GM12878 (cell line): Measurements from ENCODE around the gene LPGAT1. TPM values are rescaled to one million over a fixed set of nuclear protein-coding genes. Genes with fewer than 3 reads are reported as not detected.

Source experiments
- CEBPB ChIP-seq, 2 experiments: fragments of 150-350 bp in 1 of 2; IDR thresholded peaks; 2 replicates each; pipeline ENCODE4 v1.6.1; 2012 to 2014; ENCODE audit warnings: low read depth in 2 of 2, low read length in 2 of 2, borderline replicate concordance in 1 of 2, inconsistent platforms in 1 of 2
- CHD1 ChIP-seq: IDR thresholded peaks from 2 replicates; pipeline ENCODE4 v1.6.1; 2012; ENCODE audit warnings: low read depth, low read length, improper control_type of control experiment
- CHD2 ChIP-seq: IDR thresholded peaks from 2 replicates; pipeline ENCODE4 v1.6.1; 2011; ENCODE audit warnings: low read depth, low read length, improper control_type of control experiment, borderline replicate concordance
- CHD4 ChIP-seq: fragments of 200-600 bp; sonication (generic); IDR thresholded peaks from 2 replicates; pipeline ENCODE4 v1.6.1; 2016; ENCODE audit warnings: mild to moderate bottlenecking
- DPF2 ChIP-seq: fragments of 450-650 bp; IDR thresholded peaks from 2 replicates; pipeline ENCODE4 v1.6.1; 2017; ENCODE audit warnings: mild to moderate bottlenecking
- ESRRA ChIP-seq: IDR thresholded peaks from 2 replicates; pipeline ENCODE4 v1.6.1; 2012; ENCODE audit warnings: mild to moderate bottlenecking, low read length, improper control_type of control experiment
- FOXM1 ChIP-seq: IDR thresholded peaks from 2 replicates; pipeline ENCODE4 v1.6.1; 2012; ENCODE audit warnings: low read depth, mild to moderate bottlenecking, inconsistent platforms, low read length, moderate library complexity
- KDM1A ChIP-seq: fragments of 200-600 bp; sonication (generic); IDR thresholded peaks from 2 replicates; pipeline ENCODE4 v1.6.1; 2016; ENCODE audit warnings: borderline replicate concordance
- RAD21 ChIP-seq: IDR thresholded peaks from 2 replicates; pipeline ENCODE4 v1.6.1; 2011; ENCODE audit warnings: mild to moderate bottlenecking, low read depth, low read length, moderate library complexity; ENCODE audit not compliant: insufficient read depth
- SUZ12 ChIP-seq: fragments of 200-600 bp; sonication (generic); IDR thresholded peaks from one replicate; pipeline ENCODE4 v1.6.1; 2018; ENCODE audit warnings: antibody characterized with exemption, mild to moderate bottlenecking; ENCODE audit not compliant: unreplicated experiment
- polyA plus RNA-seq, 11 experiments: library from polyadenylated mRNA; depleted of rRNA in 4 of 11; unstranded in 6 of 11; stranded (reverse) in 5 of 11; fragments of >200 nt; fragmentation: Nextera tagmentation in 4 of 11; fragmentation: Illumina TruSeq in 1 of 11; extraction: Ambion mirVana in 4 of 11; extraction: Trizol in 1 of 11; gene quantifications; 1 replicate in 1 of 11; 2 replicates in 10 of 11; pipeline versions ENCODE4 v1.2.1 to v1.2.3, GENCODE V29; 2011 to 2016; ENCODE audit warnings: inconsistent platforms in 2 of 11, missing spikeins in 2 of 11, low read depth in 1 of 11
- total RNA-seq, 4 experiments: library from RNA; depleted of rRNA in 3 of 4; stranded (reverse); fragments of >200 nt in 3 of 4; fragmentation: Illumina TruSeq in 1 of 4; extraction: Trizol in 1 of 4; gene quantifications; 2 replicates each; pipeline versions ENCODE4 v1.2.1 to v1.2.3, GENCODE V29; 2013 to 2021
- TF ChIP-seq, protein P1 (sequence below): fragments of 450-650 bp; IDR thresholded peaks from 2 replicates; pipeline ENCODE4 v1.6.1; 2018; ENCODE audit warnings: mild to moderate bottlenecking, low read depth, moderate library complexity; ENCODE audit not compliant: partially characterized antibody

The LPGAT1 gene
- total and polyA plus RNA-seq, 10 of the 15 experiments (the other 5 are each of a cell fraction or from before 2014, with no cell fraction given) = 5.8 to 40.6 (median 19.2) TPM

DNA sequence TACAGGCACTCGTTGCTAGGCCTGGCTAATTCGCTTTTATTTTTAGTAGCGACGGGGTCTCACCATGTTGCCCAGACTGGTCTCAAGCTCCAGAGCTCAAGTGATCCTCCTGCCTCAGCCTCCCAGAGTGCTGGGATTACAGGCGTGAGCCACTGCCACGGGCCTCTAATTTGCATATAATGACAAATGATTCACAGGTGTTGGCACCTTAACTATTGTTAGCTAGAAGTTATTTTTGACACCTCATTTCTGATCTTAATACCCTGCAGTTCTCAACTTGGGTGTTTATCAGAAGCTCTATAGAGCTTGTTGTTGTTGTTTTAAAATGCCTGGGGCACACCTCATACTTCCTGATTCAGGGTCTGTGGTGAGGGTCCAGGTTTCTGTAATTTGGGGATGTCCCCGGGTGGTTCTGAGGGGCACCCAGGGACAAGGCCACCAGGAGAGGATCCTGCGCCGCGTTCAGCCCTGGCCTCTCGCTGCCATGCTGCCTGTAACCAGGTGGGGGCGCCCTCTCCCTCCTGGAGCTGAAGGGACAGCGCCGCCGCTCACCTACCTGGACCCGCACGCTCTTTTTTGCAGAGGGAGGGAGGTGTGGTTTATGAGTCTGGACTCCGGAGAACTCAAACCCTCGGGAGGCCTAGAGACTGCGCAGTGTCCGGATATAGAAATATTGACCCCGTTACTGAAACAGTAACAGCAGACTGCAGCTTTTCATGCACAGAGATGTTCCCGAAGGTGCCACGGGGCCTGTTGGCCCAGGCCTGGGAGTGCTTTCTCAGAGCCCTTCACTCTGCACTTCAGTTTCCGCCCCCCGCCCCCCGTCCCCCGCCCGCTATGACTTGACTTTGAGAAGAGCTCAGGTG lies 132.2 kb downstream of the LPGAT1 start (continued):
- TF ChIP-seq CEBPB (IDR thresholded peaks at IDR 0.05; ENCODE audit: borderline replicate concordance in 1 of 2, low read depth in 2 of 2, low read length in 2 of 2) (no peak), FOXM1 (no peak), CHD4 (no peak), CHD2 (peak; percentile 28), ESRRA (no peak), KDM1A (no peak), CHD1 (no peak), SUZ12 (no peak), RAD21 (peak; percentile 93), DPF2 (peak; percentile 70; the same call in 1 of the 2 replicates)
- TF ChIP-seq, protein P1, sequence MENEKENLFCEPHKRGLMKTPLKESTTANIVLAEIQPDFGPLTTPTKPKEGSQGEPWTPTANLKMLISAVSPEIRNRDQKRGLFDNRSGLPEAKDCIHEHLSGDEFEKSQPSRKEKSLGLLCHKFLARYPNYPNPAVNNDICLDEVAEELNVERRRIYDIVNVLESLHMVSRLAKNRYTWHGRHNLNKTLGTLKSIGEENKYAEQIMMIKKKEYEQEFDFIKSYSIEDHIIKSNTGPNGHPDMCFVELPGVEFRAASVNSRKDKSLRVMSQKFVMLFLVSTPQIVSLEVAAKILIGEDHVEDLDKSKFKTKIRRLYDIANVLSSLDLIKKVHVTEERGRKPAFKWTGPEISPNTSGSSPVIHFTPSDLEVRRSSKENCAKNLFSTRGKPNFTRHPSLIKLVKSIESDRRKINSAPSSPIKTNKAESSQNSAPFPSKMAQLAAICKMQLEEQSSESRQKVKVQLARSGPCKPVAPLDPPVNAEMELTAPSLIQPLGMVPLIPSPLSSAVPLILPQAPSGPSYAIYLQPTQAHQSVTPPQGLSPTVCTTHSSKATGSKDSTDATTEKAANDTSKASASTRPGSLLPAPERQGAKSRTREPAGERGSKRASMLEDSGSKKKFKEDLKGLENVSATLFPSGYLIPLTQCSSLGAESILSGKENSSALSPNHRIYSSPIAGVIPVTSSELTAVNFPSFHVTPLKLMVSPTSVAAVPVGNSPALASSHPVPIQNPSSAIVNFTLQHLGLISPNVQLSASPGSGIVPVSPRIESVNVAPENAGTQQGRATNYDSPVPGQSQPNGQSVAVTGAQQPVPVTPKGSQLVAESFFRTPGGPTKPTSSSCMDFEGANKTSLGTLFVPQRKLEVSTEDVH = no peak
